NCI-H446 (cell line): ENCODE data around the gene VAV1.
"Not testable (repeated sequence)": the region's sequence is repeated elsewhere in the genome, so short reads cannot be mapped to it uniquely, and the experiment has no call there.

Experiments
- DNase-seq, 2 experiments: peaks; one replicate each; lab custom pipeline; 2025; lab: John Stamatoyannopoulos, UW

The VAV1 gene

DNA sequence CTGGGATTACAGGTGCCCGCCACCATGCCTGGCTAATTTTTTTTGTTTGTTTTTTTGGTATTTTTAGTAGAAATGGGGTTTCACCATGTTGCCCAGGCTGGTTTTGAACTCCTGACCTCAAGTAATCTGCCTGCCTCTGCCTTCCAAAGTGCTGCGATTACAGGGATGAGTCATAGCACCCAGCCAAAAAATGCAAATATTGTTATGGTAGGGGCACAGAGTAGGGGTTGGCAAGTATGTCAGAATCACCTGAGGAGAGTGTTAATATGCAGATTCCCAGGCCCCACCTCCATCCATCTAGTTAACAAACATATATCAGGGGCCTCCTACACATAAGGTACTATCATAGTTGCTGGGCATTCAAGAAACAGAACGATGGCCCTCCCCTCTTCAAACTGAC lies 44.7 kb downstream of the VAV1 start:
- no peak for DNase-seq

DNA sequence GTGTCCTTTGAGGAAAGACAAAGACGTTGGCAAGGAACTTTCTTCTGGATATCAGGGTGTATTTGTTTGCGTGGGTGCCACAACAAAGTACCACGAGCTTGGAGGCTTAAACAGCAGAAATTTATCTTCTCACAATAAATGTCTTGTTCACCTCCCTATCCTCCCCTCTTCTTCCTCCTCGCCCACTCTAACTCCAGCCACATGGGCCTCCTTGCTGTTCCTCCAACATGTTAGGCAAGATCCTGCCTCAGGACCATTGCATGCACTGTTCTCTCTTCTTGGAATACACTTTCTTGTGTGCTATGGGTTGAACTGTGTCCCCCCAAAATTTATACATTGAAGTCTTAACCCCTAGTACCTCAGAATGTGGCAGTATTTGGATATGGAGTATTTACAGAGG lies 45.7 kb downstream of the VAV1 start:
- no peak for DNase-seq

DNA sequence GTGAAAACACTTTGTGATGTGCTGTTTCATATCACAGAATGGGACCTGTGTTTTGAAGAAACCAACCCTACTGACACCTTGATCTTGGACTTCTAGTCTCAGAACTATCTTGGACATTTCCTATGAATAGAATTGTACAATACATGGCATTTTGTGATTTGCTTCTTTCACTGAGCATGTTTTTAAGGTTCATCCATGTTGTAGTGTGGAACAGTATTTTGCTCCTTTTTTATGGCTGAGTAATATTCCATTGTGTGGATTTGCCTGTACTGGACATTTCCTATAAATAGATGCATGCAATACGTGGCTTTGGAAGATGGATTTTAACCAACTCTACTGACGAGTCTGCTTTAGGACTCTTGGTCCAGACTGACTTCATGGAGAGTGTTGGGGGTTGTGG lies 46.8 kb downstream of the VAV1 start:
- DNase-seq: no peak

DNA sequence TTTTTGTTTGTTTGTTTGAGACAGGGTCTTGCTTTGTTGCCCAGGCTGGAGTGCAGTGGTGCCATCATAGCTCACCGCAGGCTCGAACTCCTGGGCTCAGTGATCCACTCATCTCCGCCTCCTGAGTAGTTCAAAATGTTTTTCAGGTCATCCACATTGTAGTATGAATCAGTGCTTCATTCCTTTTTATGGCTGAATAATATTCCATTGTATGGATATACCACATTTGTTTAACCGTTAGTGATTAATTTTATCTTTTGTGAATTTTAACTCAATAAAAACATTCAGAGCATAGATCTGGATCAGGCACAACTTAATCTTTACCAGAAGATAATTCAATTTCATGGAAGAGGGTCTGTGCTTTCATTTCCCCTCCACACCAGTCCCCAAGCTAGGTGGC lies 47.7 kb downstream of the VAV1 start:
- no peak for DNase-seq

DNA sequence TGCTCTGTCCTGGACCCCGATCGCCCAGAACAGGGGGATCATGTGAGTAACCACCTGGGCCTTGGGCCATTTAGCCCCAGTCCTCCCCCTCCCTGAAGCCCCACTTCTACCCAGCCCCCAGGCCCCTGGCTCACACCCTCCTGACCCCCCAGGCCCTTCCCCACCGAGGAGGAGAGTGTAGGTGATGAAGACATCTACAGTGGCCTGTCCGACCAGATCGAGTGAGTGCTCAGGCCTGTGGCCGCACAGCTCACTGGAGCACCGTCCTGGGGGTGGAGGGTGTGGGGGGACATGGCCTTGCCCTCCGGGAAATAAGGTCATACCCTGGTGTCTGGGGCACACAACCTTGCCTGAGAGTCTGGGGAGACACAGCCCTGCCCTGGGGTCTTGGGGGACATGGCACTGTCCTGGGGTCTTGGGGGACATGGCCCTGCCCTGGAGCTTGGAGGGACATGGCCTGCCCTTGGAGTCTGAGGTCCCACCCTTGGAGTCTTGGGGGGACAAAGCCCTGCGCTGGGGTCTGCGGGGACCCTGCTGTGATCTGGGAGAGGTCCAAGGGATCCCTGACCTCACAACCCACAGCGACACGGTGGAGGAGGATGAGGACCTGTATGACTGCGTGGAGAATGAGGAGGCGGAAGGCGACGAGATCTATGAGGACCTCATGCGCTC lies 49.3 kb downstream of the VAV1 start:
- DNase-seq: no peak

DNA sequence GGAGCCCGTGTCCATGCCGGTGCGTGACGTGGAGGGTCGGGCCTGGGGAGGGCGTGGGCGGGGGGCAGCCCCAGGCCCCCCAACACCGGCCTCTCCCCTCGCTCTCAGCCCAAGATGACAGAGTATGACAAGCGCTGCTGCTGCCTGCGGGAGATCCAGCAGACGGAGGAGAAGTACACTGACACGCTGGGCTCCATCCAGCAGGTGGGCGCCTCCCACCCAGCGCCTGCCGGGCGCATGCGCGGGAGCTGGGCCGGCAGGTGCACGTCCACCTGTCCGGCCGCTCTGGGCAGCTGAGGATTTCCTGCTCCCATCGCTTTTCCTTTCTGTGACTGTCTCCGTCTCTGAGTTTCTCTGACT lies 49.8 kb downstream of the VAV1 start:
- DNase-seq: no peak

DNA sequence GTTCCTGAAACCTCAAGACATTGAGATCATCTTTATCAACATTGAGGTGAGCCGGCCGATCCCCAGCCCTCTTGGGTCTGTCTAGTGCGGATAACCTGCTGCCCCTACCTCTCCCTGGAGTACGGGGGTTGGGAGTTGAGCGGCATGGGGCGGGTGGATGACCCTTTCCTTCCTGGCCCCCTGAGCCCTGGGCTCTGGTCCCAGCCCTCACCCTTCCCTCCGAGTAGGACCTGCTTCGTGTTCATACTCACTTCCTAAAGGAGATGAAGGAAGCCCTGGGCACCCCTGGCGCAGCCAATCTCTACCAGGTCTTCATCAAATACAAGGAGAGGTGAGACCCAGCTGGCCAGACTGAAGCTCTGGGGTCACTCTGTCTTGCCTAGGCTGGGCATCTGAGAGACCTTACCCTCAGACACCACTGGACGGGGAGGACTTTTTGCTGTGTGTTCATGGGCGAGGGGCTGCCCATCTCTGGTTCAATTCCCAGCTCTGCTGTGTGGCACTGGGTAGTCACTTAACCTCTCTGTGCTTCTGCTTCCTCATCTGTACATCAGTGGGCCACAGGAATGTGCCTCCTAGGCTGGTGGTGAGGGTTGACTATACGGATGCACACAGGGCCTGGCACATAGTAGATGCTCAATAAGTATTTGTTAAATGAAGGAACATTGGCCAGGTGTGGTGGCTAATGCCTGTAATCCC lies 52.7 kb downstream of the VAV1 start:
- DNase-seq: no peak

DNA sequence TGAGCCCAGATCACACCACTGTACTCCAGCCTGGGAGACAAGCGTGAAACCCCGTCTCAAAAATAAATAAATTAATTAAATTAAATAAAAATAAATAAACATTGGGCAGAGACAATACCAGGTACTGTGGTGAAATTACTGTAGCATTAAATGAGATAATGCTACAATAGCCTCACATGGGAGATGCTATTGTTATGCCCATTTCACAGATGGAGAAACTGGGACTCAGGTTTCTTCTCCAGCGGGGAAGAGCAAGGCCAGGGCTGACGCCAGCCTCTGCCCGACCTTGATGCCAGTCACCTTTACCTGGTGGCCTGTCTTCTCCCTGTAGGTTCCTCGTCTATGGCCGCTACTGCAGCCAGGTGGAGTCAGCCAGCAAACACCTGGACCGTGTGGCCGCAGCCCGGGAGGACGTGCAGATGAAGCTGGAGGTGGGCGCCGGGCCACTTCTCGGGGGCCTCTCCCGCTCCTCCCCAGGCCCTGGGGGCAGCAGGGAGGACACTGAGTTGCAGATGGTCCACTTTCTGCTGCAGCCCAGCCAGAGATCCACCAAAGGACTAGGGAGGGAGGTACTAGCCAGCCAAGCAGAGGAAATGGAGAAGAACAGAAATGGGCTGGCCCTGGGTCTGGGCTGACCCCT lies 53.9 kb downstream of the VAV1 start:
- no peak for DNase-seq

DNA sequence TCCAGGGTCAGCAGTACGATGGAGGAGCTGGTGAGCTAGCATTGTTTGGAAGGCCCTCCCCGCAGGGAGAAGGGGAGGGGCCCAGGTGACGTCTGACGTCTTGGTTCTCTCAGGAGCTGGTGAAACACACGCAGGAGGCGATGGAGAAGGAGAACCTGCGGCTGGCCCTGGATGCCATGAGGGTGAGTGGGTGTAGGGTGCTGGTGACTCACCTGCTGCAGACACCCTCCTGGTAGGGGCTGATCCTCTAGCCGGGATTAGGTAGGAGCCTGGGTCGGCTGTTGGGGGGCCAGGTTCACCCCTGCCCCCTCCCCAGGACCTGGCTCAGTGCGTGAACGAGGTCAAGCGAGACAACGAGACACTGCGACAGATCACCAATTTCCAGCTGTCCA lies 55.8 kb downstream of the VAV1 start:
- no peak for DNase-seq

DNA sequence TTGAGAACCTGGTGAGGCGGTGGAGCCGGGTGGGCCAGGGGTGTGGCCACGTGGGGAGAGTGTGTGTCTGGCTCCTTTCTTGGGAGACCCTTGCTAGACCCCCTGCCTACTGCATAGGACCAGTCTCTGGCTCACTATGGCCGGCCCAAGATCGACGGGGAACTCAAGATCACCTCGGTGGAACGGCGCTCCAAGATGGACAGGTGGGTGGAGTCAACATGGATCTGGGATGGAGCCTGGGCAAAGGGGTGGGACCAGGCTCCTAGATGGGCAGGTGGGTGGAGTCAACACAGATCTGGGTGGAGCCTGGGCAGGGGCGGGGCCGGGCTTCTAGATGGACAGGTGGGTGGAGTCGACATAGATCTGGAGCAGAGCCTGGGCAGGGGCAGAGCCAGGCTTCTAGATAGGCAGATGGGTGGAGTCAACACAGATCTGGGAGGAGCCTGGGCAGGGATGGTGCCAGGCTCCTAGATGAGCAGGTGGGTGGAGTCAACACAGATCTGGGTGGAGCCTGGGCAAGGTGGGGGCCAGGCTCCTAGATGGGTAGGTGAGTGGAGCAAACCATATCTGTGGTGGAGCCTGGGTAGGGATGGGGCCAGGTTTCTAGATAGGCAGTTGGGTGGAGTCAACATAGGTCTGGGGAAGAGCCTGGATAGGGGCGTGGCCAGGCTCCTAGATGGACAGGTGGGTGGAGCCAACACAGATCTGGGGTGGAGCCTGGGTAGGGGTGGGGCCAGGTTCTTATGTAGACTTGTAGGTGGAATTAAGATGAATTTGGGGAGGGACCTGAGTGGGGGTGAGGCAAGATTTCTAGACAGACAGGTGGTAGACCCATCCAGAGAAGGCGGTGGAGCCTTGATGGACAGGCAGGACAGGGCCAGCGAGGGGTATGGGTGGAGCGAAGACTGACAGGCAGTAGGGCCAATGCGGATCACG lies 56.5 kb downstream of the VAV1 start:
- no peak for DNase-seq

DNA sequence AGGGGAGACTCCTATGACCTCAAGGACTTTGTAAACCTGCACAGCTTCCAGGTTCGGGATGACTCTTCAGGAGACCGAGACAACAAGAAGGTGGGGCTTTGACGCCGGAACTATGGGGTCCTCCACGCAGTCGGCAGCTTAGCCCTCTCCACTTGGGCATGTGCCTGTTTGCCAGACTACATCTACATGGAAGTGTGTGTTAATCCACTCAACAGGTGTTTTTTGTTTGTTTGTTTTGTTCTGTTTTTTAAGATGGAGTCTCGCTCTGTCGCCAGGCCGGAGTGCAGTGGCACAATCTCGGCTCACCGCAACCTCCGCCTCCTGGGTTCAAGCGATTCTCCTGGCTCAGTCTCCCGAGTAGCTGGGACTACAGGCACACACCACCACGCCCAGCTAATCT lies 57.3 kb downstream of the VAV1 start:
- not testable (repeated sequence) for DNase-seq

DNA sequence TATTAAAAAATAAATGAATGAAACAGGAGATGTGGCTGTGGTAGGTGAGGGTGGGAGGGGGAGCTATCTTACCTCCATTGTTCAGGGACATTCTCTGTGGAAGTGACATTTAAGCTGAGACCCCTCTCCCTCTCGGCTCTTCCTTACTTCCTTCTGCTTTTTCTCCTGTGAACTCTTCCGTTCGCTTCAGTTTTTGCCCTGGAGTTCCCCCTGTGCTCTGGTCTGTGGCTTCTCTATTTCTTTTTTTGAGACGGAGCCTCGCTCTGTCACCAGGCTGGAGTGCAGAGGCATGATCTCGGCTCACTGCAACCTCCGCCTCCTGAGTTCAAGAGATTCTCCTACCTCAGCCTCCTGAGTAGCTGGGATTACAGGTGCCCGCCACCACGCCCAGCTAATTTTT lies 58.6 kb downstream of the VAV1 start:
- DNase-seq: not testable (repeated sequence)

DNA sequence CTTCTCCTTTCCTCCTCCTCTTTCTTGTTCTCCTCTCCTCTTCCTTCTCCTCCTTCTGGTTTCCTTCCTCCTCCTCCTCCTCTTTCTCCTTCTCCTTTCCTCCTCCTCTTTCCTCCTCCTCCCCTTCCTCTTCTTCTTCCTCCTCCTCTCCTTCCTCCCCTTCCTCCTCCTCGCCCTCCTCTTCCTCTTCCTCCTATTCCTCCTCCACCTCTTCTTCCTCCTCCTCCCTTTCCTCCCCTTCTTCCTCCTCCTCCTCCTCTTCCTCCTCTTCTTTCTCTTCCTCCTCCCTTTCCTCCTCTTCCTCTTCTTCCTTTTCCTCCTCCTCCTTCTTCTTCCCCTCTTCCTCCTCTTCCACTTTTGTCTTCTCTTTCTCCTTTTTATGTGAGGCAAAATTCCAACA lies 59.9 kb downstream of the VAV1 start:
- DNase-seq: no peak

DNA sequence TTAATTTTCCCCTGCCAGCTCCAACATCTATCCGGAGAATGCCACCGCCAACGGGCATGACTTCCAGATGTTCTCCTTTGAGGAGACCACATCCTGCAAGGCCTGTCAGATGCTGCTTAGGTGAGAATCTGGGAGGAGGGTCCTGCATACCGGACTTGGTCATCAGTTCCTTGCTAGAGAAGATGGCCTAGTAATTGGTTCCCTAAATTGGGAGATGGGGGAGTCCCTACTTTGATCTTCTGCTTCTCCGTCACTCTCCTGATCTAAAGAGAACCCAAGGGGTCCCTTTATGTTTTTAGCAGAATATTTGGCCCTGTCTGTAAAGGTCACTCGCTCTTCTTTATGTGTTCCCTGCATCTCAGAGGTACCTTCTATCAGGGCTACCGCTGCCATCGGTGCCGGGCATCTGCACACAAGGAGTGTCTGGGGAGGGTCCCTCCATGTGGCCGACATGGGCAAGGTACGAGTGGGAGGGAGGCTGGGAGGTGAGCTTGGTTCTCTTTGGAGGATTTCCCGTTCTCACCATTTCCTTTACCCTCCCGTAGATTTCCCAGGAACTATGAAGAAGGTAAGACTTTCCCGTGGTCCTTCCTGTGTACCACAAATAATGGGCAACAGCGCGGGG lies 60.8 kb downstream of the VAV1 start:
- no peak for DNase-seq

DNA sequence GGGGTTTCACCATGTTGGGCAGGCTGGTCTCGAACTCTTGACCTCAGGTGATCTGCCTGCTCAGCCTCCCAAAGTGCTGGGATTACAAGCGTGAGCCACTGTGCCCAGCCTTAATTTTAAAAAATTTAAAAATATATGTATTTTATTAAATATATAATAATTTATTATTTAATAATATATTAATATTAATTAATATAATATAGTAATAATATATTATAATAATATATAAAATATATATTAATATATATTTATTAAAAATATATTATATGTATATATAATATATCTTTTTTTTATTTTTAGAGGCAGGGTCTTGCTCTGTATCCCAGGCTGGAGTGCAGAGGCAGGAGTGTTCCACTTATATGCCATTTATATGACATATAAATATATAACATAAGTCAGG lies 61.9 kb downstream of the VAV1 start:
- no peak for DNase-seq

DNA sequence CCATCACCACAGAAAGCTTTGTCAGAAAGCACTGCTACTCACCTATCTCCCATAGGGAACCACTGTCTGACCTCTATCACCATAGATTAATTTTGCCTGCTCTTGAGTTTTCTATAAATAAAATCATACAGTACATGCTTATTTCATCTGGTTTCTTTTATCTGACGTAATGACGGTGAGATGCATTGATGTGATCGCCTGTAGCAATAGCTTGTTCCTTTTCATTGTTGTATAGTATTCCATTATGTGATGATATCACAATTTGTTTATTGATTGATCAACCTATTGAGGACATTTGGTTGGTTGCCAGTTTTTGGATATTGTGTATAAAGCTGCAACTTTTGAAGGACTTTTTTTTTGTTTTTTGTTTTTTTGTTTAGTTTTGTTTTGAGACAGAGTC lies 63.0 kb downstream of the VAV1 start:
- DNase-seq: no peak

DNA sequence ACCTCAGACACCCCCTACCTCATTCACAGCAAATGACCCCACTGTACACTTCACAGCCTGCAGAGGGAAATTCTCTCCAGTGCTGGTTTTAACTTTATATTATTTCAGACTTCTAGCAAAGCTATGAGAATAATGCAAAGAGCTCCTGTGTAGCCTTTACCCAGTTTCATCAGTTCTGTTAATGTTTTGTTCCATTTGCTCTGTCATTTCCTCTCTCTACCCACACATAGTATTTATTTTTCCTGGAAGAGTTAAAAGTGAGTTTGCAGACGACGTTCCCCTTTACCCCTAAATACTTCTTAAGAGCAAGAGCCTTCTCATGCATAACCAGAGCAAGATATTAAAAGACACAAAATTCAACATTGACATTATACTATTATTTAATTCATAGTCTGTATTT lies 65.0 kb downstream of the VAV1 start:
- no peak for DNase-seq

DNA sequence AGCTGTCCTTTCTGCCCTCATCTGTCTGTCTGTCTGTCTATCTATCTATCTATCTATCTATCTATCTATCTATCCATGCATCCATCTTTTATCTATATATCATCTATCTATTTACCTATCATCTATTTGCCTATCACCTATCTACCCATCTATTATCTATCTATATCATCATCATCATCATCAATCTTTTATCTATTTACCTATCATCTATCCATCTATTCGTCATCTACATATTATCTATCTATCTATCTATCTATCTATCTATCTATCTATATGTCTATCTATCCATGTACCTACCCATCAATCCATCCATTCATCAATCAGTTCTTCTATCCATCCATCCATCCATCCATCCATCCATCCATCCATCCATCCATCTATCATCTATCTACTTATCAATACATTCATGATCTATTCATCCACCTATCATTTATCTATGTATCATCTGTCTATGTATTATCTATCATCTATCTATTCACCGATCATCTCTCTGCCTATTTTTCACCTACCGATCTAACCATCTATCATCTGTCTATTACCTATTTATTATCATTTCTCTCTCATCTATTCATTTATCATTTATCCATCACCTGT lies 65.7 kb downstream of the VAV1 start:
- no peak for DNase-seq

DNA sequence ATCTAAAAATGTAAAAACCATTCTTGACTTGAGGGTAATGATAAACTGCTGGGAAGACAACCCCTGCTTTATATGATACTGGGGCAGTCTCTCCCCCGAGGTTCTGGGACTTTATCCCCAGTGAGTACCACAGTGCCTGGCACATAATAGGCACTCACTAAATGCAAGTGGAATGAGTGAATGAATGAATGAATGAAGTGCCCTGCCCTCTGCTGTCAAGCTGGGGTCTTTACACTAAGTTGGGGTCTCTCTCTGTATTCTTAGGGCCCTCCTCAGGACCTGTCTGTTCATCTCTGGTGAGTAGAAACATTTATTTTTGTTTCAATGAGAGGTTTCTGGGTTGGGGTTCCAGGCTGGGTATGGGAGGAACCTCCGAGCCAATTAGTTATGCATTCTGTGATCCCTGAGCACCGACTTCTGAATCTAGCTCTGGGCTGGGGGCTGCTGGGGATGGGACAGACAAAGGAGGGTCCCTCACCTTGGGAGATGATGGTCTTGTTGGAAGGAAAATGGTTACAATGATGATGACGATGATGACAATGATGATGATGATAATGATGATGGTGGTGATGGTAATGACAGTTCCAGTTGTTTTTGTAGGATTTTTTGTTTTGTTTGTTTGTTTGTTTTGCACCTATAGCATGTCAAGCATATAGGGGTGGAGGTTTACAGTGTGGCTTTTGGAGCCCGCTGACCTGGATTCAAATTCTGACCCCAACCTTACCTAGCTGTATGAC lies 70.5 kb downstream of the VAV1 start:
- no peak for DNase-seq

DNA sequence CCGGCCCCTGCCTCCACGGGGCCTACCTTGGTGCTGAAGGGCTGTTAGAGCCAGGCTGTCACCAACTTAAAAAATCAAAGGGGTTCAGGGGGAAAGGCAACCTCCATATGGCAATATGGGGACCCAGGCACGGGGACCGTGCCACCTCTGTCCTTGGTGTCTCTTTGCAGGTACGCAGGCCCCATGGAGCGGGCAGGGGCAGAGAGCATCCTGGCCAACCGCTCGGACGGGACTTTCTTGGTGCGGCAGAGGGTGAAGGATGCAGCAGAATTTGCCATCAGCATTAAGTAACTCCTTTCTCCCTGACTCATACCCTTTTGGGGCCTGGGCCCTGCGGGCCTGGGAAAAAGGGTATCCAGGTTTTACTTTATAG lies 75.3 kb downstream of the VAV1 start:
- DNase-seq: no peak

DNA sequence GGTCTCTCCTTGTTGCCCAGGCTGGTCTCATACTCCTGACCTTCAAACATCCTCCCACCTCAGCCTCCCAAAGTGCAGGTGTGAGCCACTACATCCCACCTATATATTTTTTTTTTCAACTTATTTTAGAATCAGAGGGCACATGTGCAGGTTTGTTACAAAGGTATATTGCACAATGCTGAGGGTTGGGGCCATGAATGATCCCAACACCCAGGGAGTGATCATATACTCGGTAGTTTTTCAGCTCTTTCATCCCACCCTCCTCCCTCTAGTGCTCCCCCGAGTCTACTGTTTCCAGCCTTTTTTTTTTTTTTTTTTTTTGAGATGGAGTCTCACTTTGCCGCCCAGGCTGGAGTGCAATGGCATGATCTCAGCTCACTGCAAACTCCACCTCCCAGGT lies 76.5 kb downstream of the VAV1 start:
- no peak for DNase-seq
